ENCODE measurements around the gene CD109. TPM values are rescaled to one million over a fixed set of nuclear protein-coding genes. Genes with fewer than 3 reads are reported as not detected.
A peak's percentile ranks its signal among the peaks of the same experiment; 100 is the strongest.
"Not testable (repeated sequence)": the region's sequence is repeated elsewhere in the genome, so short reads cannot be mapped to it uniquely, and the experiment has no call there.

The CD109 gene
- total RNA-seq, 1 donor from 2014 or later = 24.4 TPM

GRCh38 chr6:73696966-73697655, 1.1 kb downstream of the CD109 start:
- intact Hi-C loops (cut with micrococcal nuclease) = no loop called here
- H3K9me3 Mint-ChIP-seq = peaks cover 5% of the 10 kb centered on the region
- H3K4me1 Mint-ChIP-seq (ENCODE audit: low read depth) = peaks cover 48% of the 10 kb centered on the region
- peaks cover 45% of the 10 kb centered on the region for H3K36me3 Mint-ChIP-seq (ENCODE audit: low read depth)
- no peak for DNase-seq (ENCODE audit: low spot score)
- no peaks in the 10 kb centered on the region for H3K27me3 Mint-ChIP-seq (ENCODE audit: low read depth)
- peak overlapping the region; percentile 98 for H3K27ac Mint-ChIP-seq
- peak overlapping the region; percentile 86 for H3K4me3 Mint-ChIP-seq (ENCODE audit: low read depth)

GRCh38 chr6:73699676-73700459, 3.9 kb downstream of the CD109 start:
- peak overlapping the region; percentile 6 for H3K27ac Mint-ChIP-seq
- no peak for DNase-seq (ENCODE audit: low spot score)
- no peak overlapping the region for H3K4me3 Mint-ChIP-seq (ENCODE audit: low read depth)
- intact Hi-C loops (cut with micrococcal nuclease) = loop anchor here (5.0 kb wide), 1 partner anchor 33 kb away; no protein-coding TSS in a partner anchor
- H3K27me3 Mint-ChIP-seq (ENCODE audit: low read depth) = no peaks in the 10 kb centered on the region
- H3K9me3 Mint-ChIP-seq = no peaks in the 10 kb centered on the region
- H3K4me1 Mint-ChIP-seq (ENCODE audit: low read depth) = peaks cover 65% of the 10 kb centered on the region
- peaks cover 60% of the 10 kb centered on the region for H3K36me3 Mint-ChIP-seq (ENCODE audit: low read depth)

- H3K36me3 Mint-ChIP-seq (ENCODE audit: low read depth) = peaks cover 54% of the 10 kb centered on the region
- peaks cover 51% of the 10 kb centered on the region for H3K4me1 Mint-ChIP-seq (ENCODE audit: low read depth)
- no peak overlapping the region for H3K27ac Mint-ChIP-seq
- H3K27me3 Mint-ChIP-seq (ENCODE audit: low read depth) = no peaks in the 10 kb centered on the region
- intact Hi-C loops (cut with micrococcal nuclease) = loop anchor here (5.0 kb wide), 1 partner anchor 35 kb away; no protein-coding TSS in a partner anchor
- no peaks in the 10 kb centered on the region for H3K9me3 Mint-ChIP-seq
- no peak for DNase-seq (ENCODE audit: low spot score)
- no peak overlapping the region for H3K4me3 Mint-ChIP-seq (ENCODE audit: low read depth)
These were observed 6.4 kb downstream of the CD109 start for GRCh38 chr6:73702444-73702843.

GRCh38 chr6:73703466-73703865, 7.5 kb downstream of the CD109 start:
- DNase-seq (ENCODE audit: low spot score) = no peak
- Mint-ChIP-seq H3K36me3 (ENCODE audit: low read depth) (peaks cover 52% of the 10 kb centered on the region), H3K27me3 (ENCODE audit: low read depth) (no peaks in the 10 kb centered on the region), H3K27ac (no peak overlapping the region), H3K4me1 (ENCODE audit: low read depth) (peaks cover 43% of the 10 kb centered on the region), H3K4me3 (ENCODE audit: low read depth) (no peak overlapping the region), H3K9me3 (no peaks in the 10 kb centered on the region)
- intact Hi-C loops (cut with micrococcal nuclease) = loop anchor here (5.0 kb wide), 1 partner anchor 36 kb away; no protein-coding TSS in a partner anchor

- intact Hi-C loops (cut with micrococcal nuclease) = loop anchor here (1.0 to 5.0 kb wide), 3 partner anchors 9 to 37 kb away; no protein-coding TSS in a partner anchor
These were observed 8.3 kb downstream of the CD109 start for GRCh38 chr6:73704260-73704659.

GRCh38 chr6:73704798-73705197, 8.8 kb downstream of the CD109 start:
- Mint-ChIP-seq H3K4me1 (ENCODE audit: low read depth) (peaks cover 33% of the 10 kb centered on the region), H3K27me3 (ENCODE audit: low read depth) (no peaks in the 10 kb centered on the region), H3K36me3 (ENCODE audit: low read depth) (peaks cover 49% of the 10 kb centered on the region), H3K9me3 (no peaks in the 10 kb centered on the region), H3K27ac (no peak overlapping the region), H3K4me3 (ENCODE audit: low read depth) (no peak overlapping the region)
- DNase-seq (ENCODE audit: low spot score) = no peak
- intact Hi-C loops (cut with micrococcal nuclease) = loop anchor here (1.0 to 5.0 kb wide), 3 partner anchors 9 to 37 kb away; no protein-coding TSS in a partner anchor

More at GRCh38 chr6:73704260-73704659, 8.3 kb downstream of the CD109 start:
- Mint-ChIP-seq H3K9me3 (no peaks in the 10 kb centered on the region), H3K4me1 (ENCODE audit: low read depth) (peaks cover 37% of the 10 kb centered on the region), H3K36me3 (ENCODE audit: low read depth) (peaks cover 51% of the 10 kb centered on the region), H3K27ac (peak overlapping the region; percentile 78), H3K27me3 (ENCODE audit: low read depth) (no peaks in the 10 kb centered on the region), H3K4me3 (ENCODE audit: low read depth) (no peak overlapping the region)
- no peak for DNase-seq (ENCODE audit: low spot score)

- Mint-ChIP-seq H3K4me3 (ENCODE audit: low read depth) (no peak overlapping the region), H3K27me3 (ENCODE audit: low read depth) (no peaks in the 10 kb centered on the region), H3K4me1 (ENCODE audit: low read depth) (peaks cover 26% of the 10 kb centered on the region), H3K9me3 (no peaks in the 10 kb centered on the region), H3K27ac (no peak overlapping the region), H3K36me3 (ENCODE audit: low read depth) (peaks cover 44% of the 10 kb centered on the region)
- intact Hi-C loops (cut with micrococcal nuclease) = no loop called here
- DNase-seq (ENCODE audit: low spot score) = no peak
These were observed 11.0 kb downstream of the CD109 start for GRCh38 chr6:73706971-73707370.

GRCh38 chr6:73710470-73710869, 14.5 kb downstream of the CD109 start:
- Mint-ChIP-seq H3K4me1 (ENCODE audit: low read depth) (peaks cover 22% of the 10 kb centered on the region), H3K4me3 (ENCODE audit: low read depth) (no peak overlapping the region), H3K36me3 (ENCODE audit: low read depth) (peaks cover 49% of the 10 kb centered on the region), H3K9me3 (no peaks in the 10 kb centered on the region), H3K27me3 (ENCODE audit: low read depth) (no peaks in the 10 kb centered on the region), H3K27ac (no peak overlapping the region)
- DNase-seq (ENCODE audit: low spot score) = no peak
- intact Hi-C loops (cut with micrococcal nuclease) = no loop called here

GRCh38 chr6:73710948-73711347, 14.9 kb downstream of the CD109 start:
- peaks cover 24% of the 10 kb centered on the region for H3K4me1 Mint-ChIP-seq (ENCODE audit: low read depth)
- DNase-seq (ENCODE audit: low spot score) = no peak
- no peaks in the 10 kb centered on the region for H3K27me3 Mint-ChIP-seq (ENCODE audit: low read depth)
- H3K36me3 Mint-ChIP-seq (ENCODE audit: low read depth) = peaks cover 51% of the 10 kb centered on the region
- no peak overlapping the region for H3K4me3 Mint-ChIP-seq (ENCODE audit: low read depth)
- intact Hi-C loops (cut with micrococcal nuclease) = no loop called here
- no peak overlapping the region for H3K27ac Mint-ChIP-seq
- no peaks in the 10 kb centered on the region for H3K9me3 Mint-ChIP-seq

- no peak overlapping the region for H3K4me3 Mint-ChIP-seq (ENCODE audit: low read depth)
- peaks cover 65% of the 10 kb centered on the region for H3K36me3 Mint-ChIP-seq (ENCODE audit: low read depth)
- intact Hi-C loops (cut with micrococcal nuclease) = no loop called here
- H3K27ac Mint-ChIP-seq = no peak overlapping the region
- no peaks in the 10 kb centered on the region for H3K27me3 Mint-ChIP-seq (ENCODE audit: low read depth)
- peaks cover 28% of the 10 kb centered on the region for H3K4me1 Mint-ChIP-seq (ENCODE audit: low read depth)
- DNase-seq (ENCODE audit: low spot score) = no peak
- H3K9me3 Mint-ChIP-seq = no peaks in the 10 kb centered on the region
These were observed 16.7 kb downstream of the CD109 start for GRCh38 chr6:73712535-73713173.

GRCh38 chr6:73713426-73714147, 17.6 kb downstream of the CD109 start:
- H3K36me3 Mint-ChIP-seq (ENCODE audit: low read depth) = peaks cover 64% of the 10 kb centered on the region
- DNase-seq (ENCODE audit: low spot score) = no peak
- H3K27me3 Mint-ChIP-seq (ENCODE audit: low read depth) = no peaks in the 10 kb centered on the region
- H3K27ac Mint-ChIP-seq = no peak overlapping the region
- no peak overlapping the region for H3K4me3 Mint-ChIP-seq (ENCODE audit: low read depth)
- H3K4me1 Mint-ChIP-seq (ENCODE audit: low read depth) = peaks cover 33% of the 10 kb centered on the region
- no peaks in the 10 kb centered on the region for H3K9me3 Mint-ChIP-seq
- intact Hi-C loops (cut with micrococcal nuclease) = no loop called here

GRCh38 chr6:73715111-73715508, 19.1 kb downstream of the CD109 start:
- intact Hi-C loops (cut with micrococcal nuclease); H3K27ac Mint-ChIP-seq; H3K4me3 Mint-ChIP-seq (ENCODE audit: low read depth); H3K27me3 Mint-ChIP-seq (ENCODE audit: low read depth); DNase-seq (ENCODE audit: low spot score); H3K9me3 Mint-ChIP-seq: not testable (repeated sequence)
- Mint-ChIP-seq H3K36me3 (ENCODE audit: low read depth) (peaks cover 62% of the 10 kb centered on the region), H3K4me1 (ENCODE audit: low read depth) (peaks cover 40% of the 10 kb centered on the region)

All from activated T-helper 2 cell treated with anti-CD3 and anti-CD28 coated beads, Interferon-gamma antibody, Interleukin-2, Interleukin-4, amounts not matched to agents 10 μg/mL and 5 μg/mL and 100 μg/mL, durations not matched to agents 14 hours and 24 hours and 36 hours (primary cell).